ENCODE results near the gene P2RY8.
"Not testable (repeated sequence)": the region's sequence is repeated elsewhere in the genome, so short reads cannot be mapped to it uniquely, and the experiment has no call there.

P2RY8 gene

GRCh38 chrX:1485033-1485432 lies 52.0 kb downstream of the P2RY8 start:
- no peak for DNase-seq

DNA sequence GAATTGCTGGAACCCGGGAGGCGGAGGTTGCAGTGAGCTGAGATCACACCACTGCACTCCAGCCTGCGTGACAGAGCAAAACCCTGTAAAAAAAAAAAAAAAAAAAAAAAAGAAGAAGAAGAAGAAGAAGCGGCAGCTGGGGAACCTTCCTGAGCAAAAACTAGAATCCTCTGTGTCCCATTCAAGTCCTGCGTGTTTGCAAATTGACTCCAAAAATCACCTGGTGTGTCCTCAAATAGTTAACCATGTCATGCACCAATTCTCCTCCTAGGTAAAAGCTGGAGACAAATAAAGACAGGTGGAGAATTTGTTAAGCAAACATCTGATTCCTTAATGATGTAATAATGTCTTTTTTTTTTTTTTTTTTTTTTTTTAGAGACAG lies 52.4 kb downstream of the P2RY8 start:
- no peak for DNase-seq

- no peak for DNase-seq
Measured at GRCh38 chrX:1483843-1484637, 52.9 kb downstream of the P2RY8 start.

DNA sequence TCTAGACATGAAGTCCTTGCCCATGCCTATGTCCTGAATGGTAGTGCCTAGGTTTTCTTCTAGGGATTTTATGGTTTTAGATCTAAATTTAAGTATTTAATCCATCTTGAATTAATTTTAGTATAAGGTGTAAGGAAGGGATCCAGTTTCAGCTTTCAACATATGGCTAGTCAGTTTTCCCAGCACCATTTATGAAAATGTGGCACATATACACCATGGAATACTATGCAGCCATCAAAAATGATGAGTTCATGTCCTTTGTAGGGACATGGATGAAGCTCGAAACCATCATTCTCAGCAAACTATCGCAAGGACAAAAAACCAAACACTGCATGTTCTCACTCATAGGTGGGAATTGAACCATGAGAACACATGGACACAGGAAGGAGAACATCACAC lies 54.5 kb downstream of the P2RY8 start:
- not testable (repeated sequence) for DNase-seq

DNA sequence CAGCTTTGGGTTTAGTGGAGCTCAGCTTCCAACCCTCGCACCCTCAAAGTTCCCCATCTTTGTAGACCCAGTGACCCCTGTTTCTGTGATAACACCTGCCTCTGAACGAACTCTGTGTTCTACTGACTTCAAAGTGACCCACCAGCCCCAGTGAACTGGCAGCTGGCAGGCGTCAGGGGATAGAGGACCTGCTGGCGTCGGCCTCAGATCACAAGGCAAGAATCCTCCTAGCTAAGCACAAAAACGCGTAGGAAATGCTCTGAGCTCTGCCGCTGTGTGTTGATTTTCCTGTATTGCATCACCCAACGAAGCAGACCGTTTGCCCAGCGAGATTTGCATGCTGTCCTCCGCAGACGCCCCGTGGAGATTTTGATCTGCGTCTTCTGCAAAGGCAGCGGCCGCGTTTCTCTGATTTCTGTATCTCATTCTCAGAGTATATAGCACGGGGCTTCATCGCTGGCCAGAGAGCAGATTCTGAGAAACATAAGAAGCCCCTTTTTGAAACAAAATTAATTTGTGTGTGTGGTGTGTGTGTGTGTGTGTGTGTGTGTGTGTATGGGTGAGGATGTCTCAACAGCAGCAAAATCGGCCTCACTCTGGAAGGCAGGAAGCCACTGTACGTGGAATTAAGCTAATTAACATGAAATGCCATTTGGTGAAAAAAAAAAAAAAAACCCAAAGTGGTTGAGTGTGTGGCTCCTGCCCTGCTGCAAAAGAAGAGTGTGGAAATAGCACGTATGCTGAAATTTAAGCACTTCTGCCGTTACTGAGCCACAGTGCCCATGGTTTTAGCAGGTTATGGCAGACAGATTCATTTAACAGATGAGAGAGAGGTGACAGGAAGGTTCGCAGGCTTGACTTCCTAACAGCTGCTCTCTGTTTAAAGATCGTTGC lies 55.1 kb downstream of the P2RY8 start:
- DNase-seq = no peak

GRCh38 chrX:1480082-1480785 lies 56.8 kb downstream of the P2RY8 start:
- no peak for DNase-seq

- no peak for DNase-seq
Measured at GRCh38 chrX:1477801-1478458, 59.1 kb downstream of the P2RY8 start.

- no peak for DNase-seq
Measured at GRCh38 chrX:1477229-1477628, 59.8 kb downstream of the P2RY8 start.

- no peak for DNase-seq
Measured at GRCh38 chrX:1476682-1477081, 60.3 kb downstream of the P2RY8 start.

GRCh38 chrX:1475881-1476280 lies 61.1 kb downstream of the P2RY8 start:
- DNase-seq = no peak

GRCh38 chrX:1475481-1475880 lies 61.5 kb downstream of the P2RY8 start:
- no peak for DNase-seq

- not testable (repeated sequence) for DNase-seq
Measured at GRCh38 chrX:1474593-1474992, 62.4 kb downstream of the P2RY8 start.

DNA sequence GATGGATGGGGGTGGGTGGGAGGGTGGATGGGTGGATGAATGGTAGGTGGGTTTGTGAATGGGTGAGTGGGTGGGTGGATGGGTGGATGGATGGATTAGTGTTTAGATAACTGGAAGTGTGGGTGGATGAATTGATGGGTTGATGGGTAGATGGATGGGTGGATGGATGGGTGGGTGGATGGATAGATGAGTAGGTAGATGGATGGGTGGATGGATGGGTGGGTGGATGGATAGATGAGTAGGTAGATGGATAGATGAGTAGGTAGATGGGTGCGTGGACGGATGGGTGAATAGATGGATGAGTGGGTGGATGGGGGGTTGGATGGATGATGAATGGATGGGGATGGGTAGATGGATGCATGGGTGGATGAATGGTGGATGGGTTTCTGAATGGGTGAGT lies 64.0 kb downstream of the P2RY8 start:
- DNase-seq = no peak

DNA sequence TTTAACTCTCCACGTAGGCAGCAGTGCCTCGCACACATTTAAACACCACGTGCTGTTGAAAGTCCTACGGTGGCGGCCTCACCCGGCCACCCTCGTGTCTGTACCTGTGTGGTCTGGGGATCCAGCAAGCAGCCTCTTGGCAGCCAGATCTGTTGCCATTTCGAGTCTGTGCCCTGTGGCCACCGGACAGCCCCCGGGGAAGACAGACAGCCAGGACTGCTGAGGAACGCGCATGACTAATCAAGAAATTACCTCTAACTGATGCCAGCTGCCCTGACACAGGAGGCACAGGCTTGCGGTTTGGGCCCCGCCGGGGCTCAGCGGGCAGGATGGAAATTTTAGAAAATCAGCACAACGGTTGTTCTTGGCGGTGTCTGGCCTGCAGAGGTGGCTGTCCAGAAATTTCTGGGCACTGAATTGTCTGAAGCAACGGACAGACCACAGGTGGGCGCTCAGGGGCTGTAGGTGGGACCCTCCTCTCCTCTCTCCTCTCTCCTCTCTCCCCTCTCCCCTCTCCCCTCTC lies 68.7 kb downstream of the P2RY8 start:
- DNase-seq = no peak

- no peak for DNase-seq
Measured at GRCh38 chrX:1466971-1467561, 69.9 kb downstream of the P2RY8 start.

DNA sequence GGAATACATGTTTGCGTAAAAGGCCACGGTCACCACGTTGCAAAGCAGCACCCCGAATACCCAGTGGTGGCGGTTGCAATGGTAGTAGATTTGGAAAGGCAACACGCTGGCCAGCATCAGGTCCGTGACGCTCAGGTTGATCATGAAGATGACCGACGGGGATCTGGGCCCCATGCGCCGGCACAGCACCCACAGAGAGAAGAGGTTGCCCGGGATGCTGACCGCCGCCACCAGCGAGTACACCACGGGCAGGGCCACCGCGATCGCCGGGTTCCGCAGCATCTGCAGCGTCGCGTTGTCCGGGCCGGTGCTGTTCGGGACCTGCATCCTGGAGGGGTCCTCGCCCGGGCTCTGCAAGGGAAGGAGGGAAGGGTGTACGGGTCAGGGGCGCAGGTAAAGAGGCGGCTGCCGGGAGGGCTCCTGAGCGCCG lies 70.7 kb downstream of the P2RY8 start:
- DNase-seq = no peak

DNA sequence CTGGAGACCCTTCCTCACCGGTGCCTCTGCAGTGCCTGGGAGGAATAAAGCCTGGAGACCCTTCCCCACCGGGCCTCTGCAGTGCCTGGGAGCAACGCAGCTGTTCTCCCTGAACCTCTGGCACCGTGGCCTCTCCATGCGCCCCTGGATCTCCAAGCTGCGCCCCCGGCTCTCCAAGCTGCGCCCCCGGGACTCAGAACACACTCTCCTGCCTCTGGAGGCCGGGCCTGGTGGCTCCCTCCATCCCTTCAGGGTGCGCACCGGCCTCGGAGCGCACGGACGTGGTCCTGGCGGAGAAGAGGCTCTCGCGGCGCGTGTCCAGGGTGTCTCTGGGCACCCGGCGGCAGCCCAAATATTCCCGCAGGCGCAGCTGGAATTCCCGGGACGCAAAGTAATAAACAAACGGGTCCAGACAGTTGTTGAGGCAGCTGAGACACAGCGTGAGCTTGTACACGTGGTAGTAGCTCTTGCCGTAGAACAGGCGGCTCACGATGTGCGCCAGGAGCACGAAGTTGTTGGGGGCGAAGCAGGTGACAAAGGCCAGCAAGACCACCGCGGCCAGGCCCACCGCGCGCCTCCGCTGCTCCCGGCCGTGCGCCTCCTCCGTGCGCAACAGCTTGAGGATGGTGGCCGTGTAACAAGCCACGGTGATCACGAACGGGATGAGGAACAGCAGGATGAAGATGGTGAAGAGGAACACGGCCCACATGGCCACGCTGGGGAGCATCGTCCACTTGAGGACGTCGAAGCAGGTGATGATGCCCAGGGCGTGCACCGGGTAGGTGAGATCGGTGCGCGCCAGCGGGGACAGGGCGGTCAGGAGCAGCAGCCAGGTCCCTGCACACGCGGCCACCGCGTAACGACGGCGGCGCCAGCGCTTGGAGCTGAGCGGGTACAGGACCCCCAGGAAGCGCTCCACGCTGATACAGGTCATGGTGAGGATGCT lies 71.4 kb downstream of the P2RY8 start:
- no peak for DNase-seq

- DNase-seq = no peak
Measured at GRCh38 chrX:1464971-1465285, 72.1 kb downstream of the P2RY8 start.

- DNase-seq = no peak
Measured at GRCh38 chrX:1464041-1464970, 72.7 kb downstream of the P2RY8 start.

GRCh38 chrX:1463581-1463980 lies 73.4 kb downstream of the P2RY8 start:
- DNase-seq = no peak
